SK-N-SH treated with all-trans-retinoic acid at 6 μM for 48 hours (cell line): ENCODE results near the gene VOPP1.

Experiments
- ATAC-seq: fragments of 200-7000 bp; cut with Tn5 transposase; 3 replicates; pipeline ENCODE4 v1.9.1; 2020; ENCODE audit warnings: mild to moderate bottlenecking, moderate library complexity
- BACH2 ChIP-seq: fragments of 250-450 bp; sonication (Bioruptor Pico); IDR thresholded peaks from 2 replicates; pipeline ENCODE4 v1.9.0; 2021; ENCODE audit warnings: mild to moderate bottlenecking, borderline replicate concordance
- CSDC2 ChIP-seq: fragments of 250-450 bp; sonication (Bioruptor Pico); IDR thresholded peaks from 2 replicates; pipeline ENCODE4 v1.5.0; 2020; ENCODE audit warnings: mild to moderate bottlenecking, moderate library complexity
- ESRRG ChIP-seq: fragments of 250-450 bp; sonication (Bioruptor Pico); IDR thresholded peaks from 2 replicates; pipeline ENCODE4 v1.6.1; 2021; ENCODE audit warnings: mild to moderate bottlenecking
- PPARA ChIP-seq: fragments of 250-450 bp; sonication (Bioruptor Pico); IDR thresholded peaks from 2 replicates; pipeline ENCODE4 v1.5.0; 2020; ENCODE audit warnings: mild to moderate bottlenecking, borderline replicate concordance
- RARB ChIP-seq: fragments of 250-450 bp; sonication (Bioruptor Pico); IDR thresholded peaks from 2 replicates; pipeline ENCODE4 v1.8.0; 2021; ENCODE audit warnings: mild to moderate bottlenecking, moderate library complexity
- TCF4 ChIP-seq: fragments of 250-450 bp; sonication (Bioruptor Pico); IDR thresholded peaks from 2 replicates; pipeline ENCODE4 v1.8.0; 2021; ENCODE audit warnings: mild to moderate bottlenecking, moderate library complexity, borderline replicate concordance
- TOX ChIP-seq: fragments of 250-450 bp; sonication (Bioruptor Pico); IDR thresholded peaks from 2 replicates; pipeline ENCODE4 v1.8.0; 2021; ENCODE audit warnings: mild to moderate bottlenecking, moderate library complexity, borderline replicate concordance
- ZC3H10 ChIP-seq: fragments of 250-450 bp; sonication (Bioruptor Pico); IDR thresholded peaks from 2 replicates; pipeline ENCODE4 v1.5.1; 2021; ENCODE audit warnings: mild to moderate bottlenecking, moderate library complexity
- ZNF565 ChIP-seq: fragments of 450-650 bp; formaldehyde crosslinking; conservative IDR thresholded peaks from 2 replicates; pipeline ENCODE4 v1.5.0; 2020; ENCODE audit warnings: low read depth, mild to moderate bottlenecking, moderate library complexity
- TF ChIP-seq, protein P1 (sequence below): fragments of 250-450 bp; sonication (Bioruptor Pico); IDR thresholded peaks from 2 replicates; pipeline ENCODE4 v1.5.1; 2021; ENCODE audit warnings: mild to moderate bottlenecking, moderate library complexity
- TF ChIP-seq, protein P2 (sequence below): fragments of 250-450 bp; sonication (Bioruptor Pico); IDR thresholded peaks from 2 replicates; pipeline ENCODE4 v1.8.0; 2020; ENCODE audit warnings: mild to moderate bottlenecking, moderate library complexity, borderline replicate concordance
- TF ChIP-seq, protein P3 (sequence below): fragments of 250-450 bp; sonication (Bioruptor Pico); IDR thresholded peaks from 2 replicates; pipeline ENCODE4 v1.5.1; 2020; ENCODE audit warnings: low read depth, mild to moderate bottlenecking, moderate library complexity
- TF ChIP-seq, protein P4 (sequence below): fragments of 250-450 bp; sonication (Bioruptor Pico); IDR thresholded peaks from 2 replicates; pipeline ENCODE4 v1.5.0; 2020; ENCODE audit warnings: mild to moderate bottlenecking, moderate library complexity
- TF ChIP-seq, protein P5 (sequence below): fragments of 250-450 bp; sonication (Bioruptor Pico); IDR thresholded peaks from 2 replicates; pipeline ENCODE4 v1.8.0; 2021; ENCODE audit warnings: low read depth, mild to moderate bottlenecking, moderate library complexity, borderline replicate concordance

Gene VOPP1

DNA sequence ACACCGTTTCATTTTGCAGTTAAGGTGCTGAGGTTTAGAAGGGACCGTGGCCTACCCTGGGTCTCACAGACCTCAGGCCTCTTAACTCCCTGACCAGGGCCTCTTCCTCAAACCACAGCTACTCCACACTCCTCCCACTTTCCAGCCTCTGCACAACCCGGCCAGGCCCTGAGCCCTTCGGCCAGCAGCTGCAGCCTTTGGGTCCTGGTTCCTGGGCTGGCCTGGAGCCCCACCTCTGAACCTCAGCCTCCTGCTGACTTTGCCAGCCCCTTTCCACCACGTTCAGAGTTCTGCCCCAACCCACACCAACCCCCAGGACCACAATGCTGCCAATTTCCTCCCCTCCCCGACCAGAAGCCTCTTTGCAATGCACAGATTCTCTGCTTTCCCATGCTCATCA lies 84.1 kb downstream of the VOPP1 start:
- ATAC-seq = no peak
- TF ChIP-seq PPARA (no peak), RARB (no peak), CSDC2 (CRISPR knock-in tag) (no peak), TCF4 (CRISPR knock-in tag) (no peak)
- TF ChIP-seq, protein P1, sequence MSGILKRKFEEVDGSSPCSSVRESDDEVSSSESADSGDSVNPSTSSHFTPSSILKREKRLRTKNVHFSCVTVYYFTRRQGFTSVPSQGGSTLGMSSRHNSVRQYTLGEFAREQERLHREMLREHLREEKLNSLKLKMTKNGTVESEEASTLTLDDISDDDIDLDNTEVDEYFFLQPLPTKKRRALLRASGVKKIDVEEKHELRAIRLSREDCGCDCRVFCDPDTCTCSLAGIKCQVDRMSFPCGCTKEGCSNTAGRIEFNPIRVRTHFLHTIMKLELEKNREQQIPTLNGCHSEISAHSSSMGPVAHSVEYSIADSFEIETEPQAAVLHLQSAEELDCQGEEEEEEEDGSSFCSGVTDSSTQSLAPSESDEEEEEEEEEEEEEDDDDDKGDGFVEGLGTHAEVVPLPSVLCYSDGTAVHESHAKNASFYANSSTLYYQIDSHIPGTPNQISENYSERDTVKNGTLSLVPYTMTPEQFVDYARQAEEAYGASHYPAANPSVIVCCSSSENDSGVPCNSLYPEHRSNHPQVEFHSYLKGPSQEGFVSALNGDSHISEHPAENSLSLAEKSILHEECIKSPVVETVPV (CRISPR knock-in tag) = no peak
- TF ChIP-seq, protein P2, sequence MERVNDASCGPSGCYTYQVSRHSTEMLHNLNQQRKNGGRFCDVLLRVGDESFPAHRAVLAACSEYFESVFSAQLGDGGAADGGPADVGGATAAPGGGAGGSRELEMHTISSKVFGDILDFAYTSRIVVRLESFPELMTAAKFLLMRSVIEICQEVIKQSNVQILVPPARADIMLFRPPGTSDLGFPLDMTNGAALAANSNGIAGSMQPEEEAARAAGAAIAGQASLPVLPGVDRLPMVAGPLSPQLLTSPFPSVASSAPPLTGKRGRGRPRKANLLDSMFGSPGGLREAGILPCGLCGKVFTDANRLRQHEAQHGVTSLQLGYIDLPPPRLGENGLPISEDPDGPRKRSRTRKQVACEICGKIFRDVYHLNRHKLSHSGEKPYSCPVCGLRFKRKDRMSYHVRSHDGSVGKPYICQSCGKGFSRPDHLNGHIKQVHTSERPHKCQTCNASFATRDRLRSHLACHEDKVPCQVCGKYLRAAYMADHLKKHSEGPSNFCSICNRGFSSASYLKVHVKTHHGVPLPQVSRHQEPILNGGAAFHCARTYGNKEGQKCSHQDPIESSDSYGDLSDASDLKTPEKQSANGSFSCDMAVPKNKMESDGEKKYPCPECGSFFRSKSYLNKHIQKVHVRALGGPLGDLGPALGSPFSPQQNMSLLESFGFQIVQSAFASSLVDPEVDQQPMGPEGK (CRISPR knock-in tag) = no peak
- TF ChIP-seq, protein P3, sequence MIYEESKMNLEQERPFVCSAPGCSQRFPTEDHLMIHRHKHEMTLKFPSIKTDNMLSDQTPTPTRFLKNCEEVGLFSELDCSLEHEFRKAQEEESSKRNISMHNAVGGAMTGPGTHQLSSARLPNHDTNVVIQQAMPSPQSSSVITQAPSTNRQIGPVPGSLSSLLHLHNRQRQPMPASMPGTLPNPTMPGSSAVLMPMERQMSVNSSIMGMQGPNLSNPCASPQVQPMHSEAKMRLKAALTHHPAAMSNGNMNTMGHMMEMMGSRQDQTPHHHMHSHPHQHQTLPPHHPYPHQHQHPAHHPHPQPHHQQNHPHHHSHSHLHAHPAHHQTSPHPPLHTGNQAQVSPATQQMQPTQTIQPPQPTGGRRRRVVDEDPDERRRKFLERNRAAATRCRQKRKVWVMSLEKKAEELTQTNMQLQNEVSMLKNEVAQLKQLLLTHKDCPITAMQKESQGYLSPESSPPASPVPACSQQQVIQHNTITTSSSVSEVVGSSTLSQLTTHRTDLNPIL = no peak
- TF ChIP-seq, protein P4, sequence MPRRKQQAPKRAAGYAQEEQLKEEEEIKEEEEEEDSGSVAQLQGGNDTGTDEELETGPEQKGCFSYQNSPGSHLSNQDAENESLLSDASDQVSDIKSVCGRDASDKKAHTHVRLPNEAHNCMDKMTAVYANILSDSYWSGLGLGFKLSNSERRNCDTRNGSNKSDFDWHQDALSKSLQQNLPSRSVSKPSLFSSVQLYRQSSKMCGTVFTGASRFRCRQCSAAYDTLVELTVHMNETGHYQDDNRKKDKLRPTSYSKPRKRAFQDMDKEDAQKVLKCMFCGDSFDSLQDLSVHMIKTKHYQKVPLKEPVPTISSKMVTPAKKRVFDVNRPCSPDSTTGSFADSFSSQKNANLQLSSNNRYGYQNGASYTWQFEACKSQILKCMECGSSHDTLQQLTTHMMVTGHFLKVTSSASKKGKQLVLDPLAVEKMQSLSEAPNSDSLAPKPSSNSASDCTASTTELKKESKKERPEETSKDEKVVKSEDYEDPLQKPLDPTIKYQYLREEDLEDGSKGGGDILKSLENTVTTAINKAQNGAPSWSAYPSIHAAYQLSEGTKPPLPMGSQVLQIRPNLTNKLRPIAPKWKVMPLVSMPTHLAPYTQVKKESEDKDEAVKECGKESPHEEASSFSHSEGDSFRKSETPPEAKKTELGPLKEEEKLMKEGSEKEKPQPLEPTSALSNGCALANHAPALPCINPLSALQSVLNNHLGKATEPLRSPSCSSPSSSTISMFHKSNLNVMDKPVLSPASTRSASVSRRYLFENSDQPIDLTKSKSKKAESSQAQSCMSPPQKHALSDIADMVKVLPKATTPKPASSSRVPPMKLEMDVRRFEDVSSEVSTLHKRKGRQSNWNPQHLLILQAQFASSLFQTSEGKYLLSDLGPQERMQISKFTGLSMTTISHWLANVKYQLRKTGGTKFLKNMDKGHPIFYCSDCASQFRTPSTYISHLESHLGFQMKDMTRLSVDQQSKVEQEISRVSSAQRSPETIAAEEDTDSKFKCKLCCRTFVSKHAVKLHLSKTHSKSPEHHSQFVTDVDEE = no peak

DNA sequence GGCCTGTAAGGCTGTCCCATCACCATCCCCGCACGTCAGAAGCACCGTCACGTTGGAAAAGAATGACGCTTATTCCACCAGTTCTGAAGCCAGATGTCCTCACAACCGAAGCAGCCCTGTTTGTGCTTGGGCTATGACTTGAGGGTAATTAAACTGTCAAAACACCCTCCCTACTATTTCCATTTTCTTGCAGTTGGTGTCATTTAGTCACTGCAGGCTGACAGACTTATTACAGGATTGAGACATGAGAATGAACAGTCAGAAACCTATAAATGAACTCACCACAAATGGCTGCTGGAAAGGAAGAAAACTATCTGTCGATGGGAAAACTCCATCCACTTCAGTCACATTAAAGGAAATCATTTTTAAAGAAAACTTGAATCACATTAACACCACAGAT lies 85.3 kb downstream of the VOPP1 start:
- TF ChIP-seq, protein P4 = no peak
- TF ChIP-seq ESRRG (CRISPR knock-in tag) (no peak), TOX (no peak), ZNF565 (CRISPR knock-in tag) (no peak), ZC3H10 (no peak), RARB (no peak), BACH2 (no peak)
- TF ChIP-seq, protein P5, sequence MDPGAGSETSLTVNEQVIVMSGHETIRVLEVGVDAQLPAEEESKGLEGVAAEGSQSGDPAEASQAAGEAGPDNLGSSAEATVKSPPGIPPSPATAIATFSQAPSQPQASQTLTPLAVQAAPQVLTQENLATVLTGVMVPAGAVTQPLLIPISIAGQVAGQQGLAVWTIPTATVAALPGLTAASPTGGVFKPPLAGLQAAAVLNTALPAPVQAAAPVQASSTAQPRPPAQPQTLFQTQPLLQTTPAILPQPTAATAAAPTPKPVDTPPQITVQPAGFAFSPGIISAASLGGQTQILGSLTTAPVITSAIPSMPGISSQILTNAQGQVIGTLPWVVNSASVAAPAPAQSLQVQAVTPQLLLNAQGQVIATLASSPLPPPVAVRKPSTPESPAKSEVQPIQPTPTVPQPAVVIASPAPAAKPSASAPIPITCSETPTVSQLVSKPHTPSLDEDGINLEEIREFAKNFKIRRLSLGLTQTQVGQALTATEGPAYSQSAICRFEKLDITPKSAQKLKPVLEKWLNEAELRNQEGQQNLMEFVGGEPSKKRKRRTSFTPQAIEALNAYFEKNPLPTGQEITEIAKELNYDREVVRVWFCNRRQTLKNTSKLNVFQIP (CRISPR knock-in tag) = no peak
- TF ChIP-seq, protein P2 (CRISPR knock-in tag) = no peak
- TF ChIP-seq, protein P3 = no peak
- TF ChIP-seq, all 23 proteins: peak for 0
- no peak for ATAC-seq
